ENCODE data around the gene RMRP.
"Not testable (repeated sequence)": the region's sequence is repeated elsewhere in the genome, so short reads cannot be mapped to it uniquely, and the experiment has no call there.

The RMRP gene

GRCh38 chr9:35664531-35665470 is 7.0 kb upstream of the RMRP start, which contains the start of gene ARHGEF39:
TSS of gene ARHGEF39 (minus strand) at chr9:35665195. CDS start at chr9:35665169, 26 bp downstream.
- DNase-seq (ENCODE audit: low read depth) = peak; percentile 66

DNA sequence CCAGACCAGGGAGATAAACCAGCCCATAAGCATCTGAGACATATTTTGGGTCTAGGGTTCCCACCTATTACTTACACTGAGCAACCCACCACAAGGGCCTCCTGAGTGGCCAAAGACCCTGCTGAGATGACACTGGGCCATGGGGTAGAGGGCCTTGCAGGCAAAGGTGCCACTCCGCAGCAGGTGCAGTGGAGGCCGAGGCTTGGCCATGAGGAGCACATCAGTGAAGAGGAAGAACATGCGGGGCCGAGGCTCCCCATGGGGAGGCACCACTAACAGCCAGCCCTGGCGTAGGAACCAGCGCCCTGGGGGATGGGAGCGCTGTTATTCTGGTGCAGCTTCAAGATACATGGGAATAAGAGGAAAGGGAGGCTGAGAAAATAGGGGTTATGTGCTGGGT is 4.6 kb upstream of the RMRP start:
- no peak for DNase-seq (ENCODE audit: low read depth)

DNA sequence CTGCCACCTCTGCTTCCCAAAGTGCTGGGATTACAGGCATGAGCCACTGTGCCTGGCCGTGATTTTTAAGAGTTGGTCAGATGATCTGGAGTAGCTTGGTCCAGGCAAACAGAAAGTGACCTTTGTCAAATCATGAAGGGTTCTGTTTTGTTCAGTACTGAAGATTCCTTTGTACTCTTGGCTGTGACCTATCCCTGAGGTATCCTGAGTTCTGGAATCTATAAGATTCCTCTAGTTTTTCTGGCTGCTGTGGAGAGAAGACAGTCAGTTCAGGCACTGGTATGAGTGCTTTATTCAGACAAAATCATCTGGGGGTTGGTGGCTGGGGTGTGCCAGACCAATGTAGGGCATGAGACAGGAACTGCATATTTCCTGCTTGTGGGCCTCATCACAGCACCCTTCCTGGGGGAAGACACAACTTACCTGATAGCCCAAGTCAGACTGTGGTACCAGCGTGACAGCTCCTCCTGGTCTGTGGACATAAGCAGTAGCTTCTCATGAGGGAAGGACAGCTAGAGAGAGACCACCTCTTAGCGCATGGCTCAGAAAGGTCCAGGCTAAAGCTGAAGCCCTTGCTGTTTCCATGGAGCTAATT is 4.0 kb upstream of the RMRP start:
- no peak for DNase-seq (ENCODE audit: low read depth)

DNA sequence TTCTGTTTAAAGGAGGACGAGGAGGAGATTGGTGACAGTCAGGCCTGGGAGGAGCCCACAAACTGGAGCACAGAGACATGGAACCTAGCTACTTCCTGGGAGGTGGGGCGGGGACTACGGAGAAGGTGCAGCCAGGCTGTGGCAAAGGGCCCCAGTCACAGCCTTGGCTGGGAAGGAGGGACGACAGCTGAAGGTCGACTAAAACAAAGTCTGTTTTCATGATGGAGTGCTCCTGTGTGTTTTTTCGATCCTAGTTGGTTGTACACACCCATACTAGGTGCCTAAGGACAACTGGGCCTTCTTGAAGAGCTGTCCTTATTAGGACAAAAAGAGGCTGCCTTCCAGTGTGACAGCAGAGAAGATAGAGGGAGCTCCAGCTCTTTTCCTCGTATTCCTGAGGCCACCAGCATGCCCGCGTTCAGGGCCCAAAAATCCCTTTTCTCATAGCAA is 3.2 kb upstream of the RMRP start:
- peak; percentile 50 for DNase-seq (ENCODE audit: low read depth)

GRCh38 chr9:35659340-35659739 is 1.5 kb upstream of the RMRP start:
- DNase-seq (ENCODE audit: low read depth) = peak; percentile 93

GRCh38 chr9:35658968-35659220 is 1.1 kb upstream of the RMRP start:
- DNase-seq (ENCODE audit: low read depth) = peak; percentile 45

- peak; percentile 78 for DNase-seq (ENCODE audit: low read depth)
Observed at GRCh38 chr9:35658137-35658967, 533 bp upstream of the RMRP start, which contains the start of gene CCDC107. TSS of gene CCDC107 (plus strand) at chr9:35658292. CDS start at chr9:35658380, 88 bp downstream.

GRCh38 chr9:35656831-35657545 is 831 bp downstream of the RMRP start:
- peak; percentile 52 for DNase-seq (ENCODE audit: low read depth)

GRCh38 chr9:35656348-35656747 is 1.5 kb downstream of the RMRP start:
- DNase-seq (ENCODE audit: low read depth) = no peak

GRCh38 chr9:35653611-35654010 is 4.2 kb downstream of the RMRP start:
- DNase-seq (ENCODE audit: low read depth) = no peak

GRCh38 chr9:35652829-35653209 is 5.0 kb downstream of the RMRP start:
- DNase-seq (ENCODE audit: low read depth) = peak; percentile 84

- peak; percentile 89 for DNase-seq (ENCODE audit: low read depth)
Observed at GRCh38 chr9:35651956-35652828, 5.6 kb downstream of the RMRP start.

- no peak for DNase-seq (ENCODE audit: low read depth)
Observed at GRCh38 chr9:35650341-35651158, 7.3 kb downstream of the RMRP start, which contains the start of gene SIT1. TSS of gene SIT1 (minus strand) at chr9:35650931. CDS start at chr9:35650853, 78 bp downstream.

DNA sequence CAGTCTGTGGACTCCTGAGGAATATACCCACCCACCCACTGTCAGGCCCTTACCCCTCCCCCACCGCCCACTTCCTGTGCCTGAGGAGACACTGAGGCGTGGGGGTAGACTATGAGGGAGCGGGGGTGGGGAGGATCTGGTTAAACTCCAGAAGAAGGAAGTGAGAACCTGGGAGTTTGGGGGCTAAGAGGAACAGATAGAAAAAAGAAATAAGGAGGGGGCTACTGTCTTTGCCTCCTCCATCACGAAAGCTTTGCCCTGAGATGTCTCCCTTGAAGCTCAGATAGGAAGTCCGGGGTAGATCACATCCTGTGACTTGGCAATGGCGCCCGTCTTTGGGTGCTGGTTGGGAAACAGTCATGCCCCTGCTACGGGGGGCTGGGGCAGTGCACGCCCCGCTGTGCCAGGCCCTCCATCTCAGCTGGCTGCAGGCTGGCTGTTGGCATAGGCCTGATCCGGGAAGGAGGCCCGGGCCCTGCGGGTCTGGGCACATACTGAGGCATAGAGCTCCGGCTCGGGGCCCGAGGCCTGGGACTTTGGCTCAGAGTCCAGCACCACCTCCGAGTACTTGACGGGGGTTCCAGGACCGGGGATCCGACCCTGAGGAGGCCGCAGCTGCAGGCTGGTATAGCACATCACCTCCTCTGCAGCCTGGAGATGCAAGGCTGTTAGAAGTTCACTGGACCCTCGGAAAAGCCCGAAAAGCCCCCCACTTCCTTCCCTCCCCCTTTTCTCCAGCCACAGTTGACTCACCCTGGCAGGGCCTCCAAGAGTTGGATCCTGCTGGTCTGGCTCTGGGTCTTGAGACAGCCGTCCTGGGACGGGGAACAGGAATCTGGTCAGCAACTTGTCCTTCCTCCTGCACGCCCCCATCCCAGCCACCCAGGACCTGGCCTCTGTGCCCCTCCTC is 8.1 kb downstream of the RMRP start:
- peak; percentile 53 for DNase-seq (ENCODE audit: low read depth)

DNA sequence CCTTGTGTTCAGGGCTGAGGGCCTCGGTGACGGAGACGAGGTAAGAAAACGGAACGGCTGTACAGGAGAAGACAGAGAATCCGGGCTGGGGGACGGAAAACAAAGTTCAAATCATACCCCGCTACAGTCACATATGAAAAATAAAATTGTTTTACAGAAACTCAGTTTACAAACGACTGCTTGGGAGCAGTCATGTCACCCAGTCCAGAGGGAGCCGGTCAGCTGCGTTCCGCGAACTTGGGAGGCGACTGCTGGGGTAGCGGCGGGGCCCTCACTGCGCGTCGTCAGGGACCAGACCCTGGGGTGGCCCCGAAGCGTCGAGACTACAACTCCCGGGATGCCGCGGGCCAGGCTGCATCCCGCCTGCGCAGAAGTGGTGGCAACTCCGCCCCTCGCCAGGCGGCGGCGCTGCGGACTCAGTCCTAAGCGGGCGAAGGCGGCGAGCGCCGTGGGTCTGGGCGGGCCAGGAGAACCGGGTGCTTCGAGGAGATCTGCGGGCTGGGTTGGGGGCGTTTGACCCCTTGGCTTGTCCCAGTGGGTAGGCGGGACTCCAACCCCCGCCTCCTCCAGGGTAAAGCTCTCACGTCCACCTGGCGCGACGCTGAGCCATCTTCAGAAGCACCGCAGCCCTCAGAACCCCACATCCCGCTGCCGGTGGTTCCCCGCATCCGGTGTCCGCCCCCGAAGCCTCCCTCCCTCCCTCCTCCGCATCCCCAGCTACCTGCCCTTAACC is 11.1 kb downstream of the RMRP start:
- DNase-seq (ENCODE audit: low read depth) = peak; percentile 88

GRCh38 chr9:35646153-35646532 is 11.7 kb downstream of the RMRP start:
- DNase-seq (ENCODE audit: low read depth) = no peak

DNA sequence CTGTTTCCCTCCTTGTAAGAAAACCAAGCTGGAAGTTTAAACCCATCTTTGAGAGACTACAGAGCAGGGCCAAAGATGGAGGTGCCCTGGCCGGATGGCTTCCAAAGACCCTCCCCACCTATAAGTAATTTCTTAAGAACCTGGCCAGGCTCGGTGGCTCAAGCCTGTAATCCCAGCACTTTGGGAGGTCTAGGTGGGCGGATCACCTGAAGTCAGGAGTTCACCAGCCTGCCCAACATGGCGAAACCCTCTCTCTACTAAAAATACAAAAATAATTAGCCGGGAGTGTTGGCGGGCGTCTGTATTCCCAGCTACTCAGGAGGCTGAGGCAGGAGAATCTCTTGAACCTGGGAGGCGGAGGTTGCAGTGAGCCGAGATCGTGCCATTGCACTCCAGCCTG is 12.1 kb downstream of the RMRP start:
- not testable (repeated sequence) for DNase-seq (ENCODE audit: low read depth)

DNA sequence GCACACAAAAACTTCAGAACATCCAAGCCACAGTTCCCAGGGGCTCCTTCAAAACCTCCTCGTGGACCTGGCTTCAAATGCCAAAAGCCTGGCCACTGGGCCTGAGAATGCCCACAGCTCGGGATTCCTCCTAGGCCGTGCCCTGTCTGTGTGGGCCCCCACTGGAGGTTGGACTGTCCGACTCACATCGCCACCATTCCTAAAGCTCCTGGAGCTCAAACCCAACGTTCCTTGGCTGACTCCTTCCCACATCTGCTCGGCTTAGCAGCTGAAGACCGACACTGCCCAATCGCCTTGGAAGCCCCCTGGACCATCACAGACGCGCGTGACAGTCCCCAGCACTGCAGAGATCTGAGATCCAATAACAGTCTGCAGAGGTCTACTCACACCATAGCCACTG is 14.8 kb downstream of the RMRP start:
- no peak for DNase-seq (ENCODE audit: low read depth)

Data from fibroblast of gingiva (primary cell).